SU-DHL-6 (cell line): ENCODE measurements around the gene SLC25A45.
A peak's percentile ranks its signal among the peaks of the same experiment; 100 is the strongest.

Source experiments
- H2AFZ ChIP-seq: fragments of 200-600 bp; sonication (generic); 2 replicates; pipeline ENCODE4 v1.6.1; 2014; ENCODE audit warnings: low read depth, mild to moderate bottlenecking, moderate library complexity, mixed read lengths, antibody characterized with exemption, low read length; ENCODE audit not compliant: severe bottlenecking
- H3F3A ChIP-seq: fragments of 200-600 bp; shearing (Covaris generic); 2 replicates; pipeline ENCODE4 v1.6.0; 2016; ENCODE audit warnings: antibody characterized with exemption, mild to moderate bottlenecking; ENCODE audit not compliant: insufficient read depth
- H3K27ac ChIP-seq: fragments of 200-600 bp; sonication (generic); 2 replicates; pipeline ENCODE4 v1.5.1; 2016; ENCODE audit warnings: low read depth, mild to moderate bottlenecking, low read length, moderate library complexity, mixed read lengths
- H3K27me3 ChIP-seq: fragments of 200-600 bp; sonication (generic), shearing (Covaris generic); 2 replicates; pipeline ENCODE4 v1.6.0; 2014; ENCODE audit warnings: mild to moderate bottlenecking, low read length
- H3K36me3 ChIP-seq: fragments of 200-600 bp; sonication (generic); 2 replicates; pipeline ENCODE4 v1.6.1; 2014; ENCODE audit warnings: mild to moderate bottlenecking, low read length, mixed read lengths
- H3K4me2 ChIP-seq: fragments of 300-600, 200-600 bp; shearing (Covaris generic), sonication (generic); 2 replicates; pipeline ENCODE4 v1.6.0; 2014; ENCODE audit warnings: low read length, low read depth, mild to moderate bottlenecking; ENCODE audit not compliant: poor library complexity, severe bottlenecking
- H3K4me3 ChIP-seq: fragments of 200-600 bp; sonication (generic); 2 replicates; pipeline ENCODE4 v1.5.1; 2014; ENCODE audit warnings: antibody characterized with exemption, low read length, mild to moderate bottlenecking, mixed read lengths; ENCODE audit not compliant: insufficient read depth, poor library complexity, severe bottlenecking
- H3K79me2 ChIP-seq: fragments of 200-600 bp; sonication (generic); 2 replicates; pipeline ENCODE4 v1.6.1; 2014; ENCODE audit warnings: mild to moderate bottlenecking, low read length, moderate library complexity; ENCODE audit not compliant: insufficient read depth
- H3K9ac ChIP-seq: fragments of 200-600 bp; sonication (generic); 2 replicates; pipeline ENCODE4 v1.7.0; 2014; ENCODE audit warnings: mild to moderate bottlenecking, low read length
- H3K9me2 ChIP-seq: fragments of 200-600 bp; sonication (generic); replicated peaks from 2 replicates; pipeline ENCODE4 v1.6.1; 2014; ENCODE audit warnings: low read length; ENCODE audit not compliant: insufficient read depth
- H3K9me3 ChIP-seq: fragments of 200-600 bp; sonication (generic); 2 replicates; pipeline ENCODE4 v1.6.1; 2014; ENCODE audit warnings: low read length, mixed read lengths; ENCODE audit not compliant: insufficient read depth
- H4K20me1 ChIP-seq: fragments of 200-600 bp; sonication (generic); 2 replicates; pipeline ENCODE4 v1.6.1; 2014; ENCODE audit warnings: low read depth, mild to moderate bottlenecking, antibody characterized with exemption, low read length, moderate library complexity, mixed read lengths
- EZH2phosphoT487 ChIP-seq: fragments of 200-600 bp; sonication (generic), shearing (Covaris generic); conservative IDR thresholded peaks from 2 replicates; pipeline ENCODE4 v1.6.1; 2018; ENCODE audit warnings: mild to moderate bottlenecking, antibody characterized with exemption, low read length, moderate library complexity, mixed read lengths
- TF ChIP-seq, protein P1 (sequence below): fragments of 200-600 bp; sonication (generic); IDR thresholded peaks from one replicate; pipeline ENCODE4 v1.5.1; 2017; ENCODE audit warnings: antibody characterized with exemption, mild to moderate bottlenecking, low read length, moderate library complexity; ENCODE audit not compliant: insufficient read depth, poor library complexity, severe bottlenecking

The SLC25A45 gene

DNA sequence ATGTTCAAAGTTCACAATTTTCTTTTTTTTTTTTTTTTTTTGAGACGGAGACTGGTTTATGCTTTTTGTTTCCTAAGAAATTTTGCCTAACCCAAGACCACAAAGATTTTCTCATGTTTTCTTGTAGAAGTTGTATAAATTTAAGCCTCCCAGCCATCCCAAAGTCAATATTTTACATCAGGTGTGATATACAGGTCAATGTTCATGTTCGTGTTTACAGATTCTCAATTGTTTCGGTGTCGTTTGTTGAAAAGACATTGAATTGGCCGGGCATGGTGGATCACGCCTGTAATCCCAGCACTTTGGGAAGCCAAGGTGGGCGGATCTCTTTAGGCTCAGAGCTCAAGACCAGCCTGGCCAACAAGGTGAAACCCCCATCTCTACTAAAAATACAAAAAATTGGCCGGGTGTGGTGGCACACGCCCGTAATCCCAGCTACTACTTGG, 19.4 kb upstream of the SLC25A45 start:
- Histone ChIP-seq H3K79me2 (no peaks in the 10 kb centered on the region), H3K27me3 (no peaks in the 10 kb centered on the region), H3K9me2 (no peaks in the 10 kb centered on the region), H3K4me2 (no peak overlapping the region), H3K36me3 (peaks cover 4% of the 10 kb centered on the region; the same call in 1 of the 2 replicates), H4K20me1 (no peaks in the 10 kb centered on the region), H3K27ac (peak overlapping the region; percentile 7; the same call in 1 of the 2 replicates), H3F3A (peaks cover 25% of the 10 kb centered on the region), H3K9ac (no peak overlapping the region), H2AFZ (no peak overlapping the region), H3K9me3 (no peaks in the 10 kb centered on the region), H3K4me3 (no peak overlapping the region)
- TF ChIP-seq, protein P1, sequence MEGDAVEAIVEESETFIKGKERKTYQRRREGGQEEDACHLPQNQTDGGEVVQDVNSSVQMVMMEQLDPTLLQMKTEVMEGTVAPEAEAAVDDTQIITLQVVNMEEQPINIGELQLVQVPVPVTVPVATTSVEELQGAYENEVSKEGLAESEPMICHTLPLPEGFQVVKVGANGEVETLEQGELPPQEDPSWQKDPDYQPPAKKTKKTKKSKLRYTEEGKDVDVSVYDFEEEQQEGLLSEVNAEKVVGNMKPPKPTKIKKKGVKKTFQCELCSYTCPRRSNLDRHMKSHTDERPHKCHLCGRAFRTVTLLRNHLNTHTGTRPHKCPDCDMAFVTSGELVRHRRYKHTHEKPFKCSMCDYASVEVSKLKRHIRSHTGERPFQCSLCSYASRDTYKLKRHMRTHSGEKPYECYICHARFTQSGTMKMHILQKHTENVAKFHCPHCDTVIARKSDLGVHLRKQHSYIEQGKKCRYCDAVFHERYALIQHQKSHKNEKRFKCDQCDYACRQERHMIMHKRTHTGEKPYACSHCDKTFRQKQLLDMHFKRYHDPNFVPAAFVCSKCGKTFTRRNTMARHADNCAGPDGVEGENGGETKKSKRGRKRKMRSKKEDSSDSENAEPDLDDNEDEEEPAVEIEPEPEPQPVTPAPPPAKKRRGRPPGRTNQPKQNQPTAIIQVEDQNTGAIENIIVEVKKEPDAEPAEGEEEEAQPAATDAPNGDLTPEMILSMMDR: no peak
- TF ChIP-seq EZH2phosphoT487: no peak

DNA sequence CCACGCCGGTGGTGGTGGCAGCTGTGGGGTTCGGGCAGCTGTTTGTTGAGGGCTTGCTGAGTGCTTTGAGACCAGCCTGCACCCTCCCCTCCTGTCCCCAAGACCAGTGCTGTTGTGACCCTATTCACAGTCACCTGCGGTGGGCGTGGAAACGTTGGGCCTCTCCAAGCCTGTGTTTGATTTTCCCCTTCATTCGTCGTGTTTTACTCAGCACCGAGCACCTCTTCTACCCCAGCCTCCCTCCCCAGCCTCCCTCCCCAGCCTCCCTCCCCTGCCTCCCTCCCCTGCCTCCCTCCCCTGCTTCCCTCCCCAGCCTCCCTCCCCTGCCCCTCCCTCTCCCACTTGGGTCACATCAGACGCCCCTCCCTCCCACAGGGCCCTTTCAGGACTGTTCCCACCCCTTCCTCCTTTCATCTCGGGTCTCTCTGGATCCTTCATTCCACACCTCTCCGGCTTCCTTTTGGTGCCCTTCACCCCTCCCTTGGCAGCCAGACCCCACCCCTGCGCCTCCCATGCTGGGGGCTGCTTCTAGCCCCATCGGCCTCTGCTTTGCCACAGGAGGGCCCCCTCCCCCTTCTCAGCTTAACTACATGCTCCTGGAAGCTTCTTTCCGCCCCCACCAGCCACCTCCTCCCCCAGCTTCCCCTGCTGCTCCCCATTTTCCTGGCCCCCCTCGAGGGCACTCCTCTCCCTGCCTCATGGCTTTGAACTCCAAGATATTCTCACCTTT, 18.8 kb upstream of the SLC25A45 start:
- no peaks in the 10 kb centered on the region for H4K20me1 ChIP-seq
- TF ChIP-seq, protein P1: no peak
- TF ChIP-seq EZH2phosphoT487: no peak
- H3K27me3 ChIP-seq: no peaks in the 10 kb centered on the region
- H3K4me2 ChIP-seq: no peak overlapping the region
- no peaks in the 10 kb centered on the region for H3K79me2 ChIP-seq
- peaks cover 4% of the 10 kb centered on the region; the same call in 1 of the 2 replicates for H3K36me3 ChIP-seq
- H3K4me3 ChIP-seq: no peak overlapping the region
- no peak overlapping the region for H2AFZ ChIP-seq
- H3K9me3 ChIP-seq: no peaks in the 10 kb centered on the region
- H3K27ac ChIP-seq: no peak overlapping the region
- no peaks in the 10 kb centered on the region for H3K9me2 ChIP-seq
- H3K9ac ChIP-seq: no peak overlapping the region
- peaks cover 25% of the 10 kb centered on the region for H3F3A ChIP-seq

DNA sequence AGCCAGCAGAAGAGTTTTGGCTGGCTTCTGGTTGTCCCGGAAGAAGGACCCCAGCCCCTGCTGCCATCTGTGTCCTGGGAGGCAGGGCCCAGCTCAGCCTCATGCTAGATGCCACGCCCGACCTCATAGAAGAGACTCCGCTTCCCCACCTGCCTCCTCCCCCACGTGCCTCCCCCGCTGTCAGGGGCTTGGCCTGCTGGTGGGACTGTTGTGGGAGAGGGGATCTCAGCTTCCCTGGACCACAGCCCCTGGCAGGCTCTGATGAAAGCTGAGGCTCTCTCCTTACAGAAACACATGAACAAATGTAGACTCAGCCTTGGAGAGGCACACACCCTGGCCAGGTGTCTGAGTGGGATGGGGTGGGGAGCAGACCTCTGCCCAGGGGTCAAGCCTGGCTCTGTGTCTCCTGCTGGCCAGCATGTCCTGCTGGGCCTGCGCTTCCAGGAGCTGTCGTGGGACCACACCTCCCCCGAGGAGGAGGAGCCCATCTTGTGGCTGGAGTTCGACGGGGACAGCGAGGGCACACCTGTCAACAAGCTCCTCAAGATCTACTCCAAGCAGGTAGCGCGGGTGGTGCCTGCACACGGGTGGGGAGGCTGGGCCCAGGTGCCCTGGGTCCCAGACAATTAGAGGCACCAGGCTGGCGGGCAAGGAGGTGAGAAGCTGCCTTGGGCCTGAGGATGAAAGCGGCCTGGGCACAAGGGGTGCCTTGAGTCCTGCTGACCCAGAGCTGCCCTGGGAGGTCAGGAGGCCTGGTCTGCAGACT, 18.0 kb upstream of the SLC25A45 start:
- TF ChIP-seq, protein P1: no peak
- TF ChIP-seq EZH2phosphoT487: no peak
- Histone ChIP-seq H3K9ac (no peak overlapping the region), H3K36me3 (peaks cover 4% of the 10 kb centered on the region; the same call in 1 of the 2 replicates), H3K9me2 (no peaks in the 10 kb centered on the region), H3K9me3 (no peaks in the 10 kb centered on the region), H3F3A (peaks cover 25% of the 10 kb centered on the region), H3K27me3 (no peaks in the 10 kb centered on the region), H3K27ac (no peak overlapping the region), H3K4me2 (no peak overlapping the region), H3K79me2 (no peaks in the 10 kb centered on the region), H2AFZ (no peak overlapping the region), H4K20me1 (no peaks in the 10 kb centered on the region), H3K4me3 (no peak overlapping the region)
